H1 (cell line): ENCODE measurements around the gene GRM7. TPM values are rescaled to one million over a fixed set of nuclear protein-coding genes. Genes with fewer than 3 reads are reported as not detected.

Source experiments
- CTCF ChIA-PET: fragments of 300-600 bp; sonication (Branson Sonifier 250); formaldehyde crosslinking; loops from one replicate; lab custom pipeline; 2021; ENCODE audit not compliant: partially characterized antibody; lab: Charles Lee
- POLR2A ChIA-PET: fragments of 300-600 bp; sonication (Branson Sonifier 250); formaldehyde crosslinking; loops from one replicate; lab custom pipeline; 2021; ENCODE audit warnings: inconsistent platforms; ENCODE audit not compliant: partially characterized antibody; lab: Charles Lee
- DNase-seq, 2 experiments: peaks; one replicate each; pipeline versions ENCODE4 v3.0.0 to v3.0.0-alpha.2; 2010 to 2022; ENCODE audit warnings: low spot score in 2 of 2, low read depth in 1 of 2, mixed read lengths in 1 of 2
- FAIRE-seq: peaks from 2 replicates; lab custom pipeline; 2011; peaks lifted over from hg19 to GRCh38; lab: Jason Lieb, UNC
- H2AFZ ChIP-seq: 2 replicates; pipeline ENCODE4 v1.8.1; 2012; ENCODE audit warnings: low read length, inconsistent platforms
- H2AK5ac ChIP-seq: 2 replicates; pipeline ENCODE4 v1.6.1; 2013; ENCODE audit warnings: low read depth, low read length
- H2BK120ac ChIP-seq: replicated peaks from 2 replicates; pipeline ENCODE3; 2013; ENCODE audit warnings: low read depth, low read length, inconsistent platforms
- H2BK12ac ChIP-seq: 2 replicates; pipeline ENCODE4 v1.6.1; 2013; ENCODE audit warnings: low read depth, low read length
- H2BK15ac ChIP-seq: 2 replicates; pipeline ENCODE4 v1.6.1; 2013; ENCODE audit warnings: low read length
- H2BK20ac ChIP-seq: 2 replicates; pipeline ENCODE4 v1.6.1; 2013; ENCODE audit warnings: low read length
- H2BK5ac ChIP-seq: 2 replicates; pipeline ENCODE4 v1.6.1; 2013; ENCODE audit warnings: low read depth, low read length
- H3K14ac ChIP-seq: 2 replicates; pipeline ENCODE4 v1.6.1; 2013; ENCODE audit warnings: inconsistent platforms; ENCODE audit not compliant: insufficient read length
- H3K18ac ChIP-seq: 2 replicates; pipeline ENCODE4 v1.6.1; 2013; ENCODE audit warnings: low read length; ENCODE audit errors: extremely low read depth
- H3K23ac ChIP-seq: 2 replicates; pipeline ENCODE4 v1.6.1; 2013; ENCODE audit warnings: inconsistent platforms; ENCODE audit not compliant: insufficient read length
- H3K23me2 ChIP-seq: 2 replicates; pipeline ENCODE4 v1.6.1; 2013; ENCODE audit warnings: low read depth, low read length
- H3K27ac ChIP-seq: 2 replicates; pipeline ENCODE4 v1.6.1; 2011; ENCODE audit warnings: low read depth, low read length, inconsistent platforms
- H3K27me3 ChIP-seq, 4 experiments: replicated peaks in 1 of 4; 1 replicate in 1 of 4; 2 replicates in 3 of 4; pipeline versions ENCODE4 v1.6.1 to v1.8.1; 2011 to 2013; ENCODE audit warnings: low read length in 3 of 4, mild to moderate bottlenecking in 3 of 4, inconsistent platforms in 2 of 4, mixed read lengths in 2 of 4, moderate library complexity in 1 of 4; ENCODE audit not compliant: control insufficient read depth in 3 of 4, insufficient read depth in 3 of 4; ENCODE audit errors: extremely low read depth in 1 of 4
- H3K36me3 ChIP-seq, 4 experiments: 2 replicates each; pipeline versions ENCODE4 v1.6.1 to v1.8.1; 2011 to 2013; ENCODE audit warnings: mild to moderate bottlenecking in 4 of 4, low read length in 3 of 4, moderate library complexity in 2 of 4, control low read depth in 1 of 4, inconsistent platforms in 1 of 4; ENCODE audit not compliant: insufficient read depth in 4 of 4, control insufficient read depth in 2 of 4
- H3K4ac ChIP-seq: replicated peaks from 2 replicates; pipeline ENCODE3; 2013; ENCODE audit warnings: low read length, low read depth, mixed read lengths, inconsistent platforms; ENCODE audit not compliant: insufficient read length
- H3K4me1 ChIP-seq, 4 experiments: replicated peaks in 1 of 4; 1 replicate in 1 of 4; 2 replicates in 3 of 4; pipeline versions ENCODE4 v1.6.1 to v1.8.1; 2011 to 2013; ENCODE audit warnings: low read length in 3 of 4, inconsistent platforms in 2 of 4, mixed read lengths in 1 of 4; ENCODE audit not compliant: insufficient read depth in 4 of 4, control insufficient read depth in 3 of 4
- H3K4me2 ChIP-seq, 2 experiments: 2 replicates each; pipeline versions ENCODE4 v1.6.1 to v1.8.1; 2011 to 2013; ENCODE audit warnings: low read depth in 2 of 2, low read length in 2 of 2, control low read depth in 1 of 2, inconsistent platforms in 1 of 2, mild to moderate bottlenecking in 1 of 2; ENCODE audit not compliant: insufficient read depth in 1 of 2
- H3K4me3 ChIP-seq, 4 experiments: fragments of 200-600, 300-600 bp in 1 of 4; sonication (generic), shearing (Covaris generic), sonication (Bioruptor Twin) in 1 of 4; 2 replicates each; pipeline versions ENCODE4 v1.5.1 to v1.8.1; 2011 to 2016; ENCODE audit warnings: low read length in 4 of 4, low read depth in 3 of 4, control low read depth in 2 of 4, inconsistent platforms in 2 of 4, mild to moderate bottlenecking in 2 of 4, mixed read lengths in 1 of 4, moderate library complexity in 1 of 4; ENCODE audit not compliant: insufficient read depth in 2 of 4; ENCODE audit errors: extremely low read depth in 1 of 4
- H3K56ac ChIP-seq: replicated peaks from 2 replicates; pipeline ENCODE3; 2013; ENCODE audit warnings: low read depth, mild to moderate bottlenecking, mixed read lengths, low read length, inconsistent platforms; ENCODE audit not compliant: insufficient read length
- H3K79me1 ChIP-seq: 2 replicates; pipeline ENCODE4 v1.6.1; 2013; ENCODE audit warnings: low read depth, low read length, control low read depth
- H3K79me2 ChIP-seq, 2 experiments: 2 replicates each; pipeline versions ENCODE4 v1.6.1 to v1.8.1; 2012 to 2013; ENCODE audit warnings: low read length in 2 of 2, mild to moderate bottlenecking in 2 of 2, inconsistent platforms in 1 of 2; ENCODE audit not compliant: insufficient read depth in 2 of 2, control insufficient read depth in 1 of 2
- H3K9ac ChIP-seq, 4 experiments: replicated peaks in 1 of 4; 1 replicate in 1 of 4; 2 replicates in 3 of 4; pipeline versions ENCODE4 v1.6.1 to v1.8.1; 2011 to 2013; ENCODE audit warnings: low read depth in 3 of 4, low read length in 3 of 4, control low read depth in 2 of 4, mild to moderate bottlenecking in 2 of 4, moderate library complexity in 2 of 4, inconsistent platforms in 1 of 4; ENCODE audit errors: extremely low read depth in 1 of 4
- H3K9me3 ChIP-seq, 2 experiments: 2 replicates each; pipeline versions ENCODE4 v1.6.1 to v1.8.1; 2012 to 2013; ENCODE audit warnings: mild to moderate bottlenecking in 2 of 2, moderate library complexity in 2 of 2, control low read depth in 1 of 2, inconsistent platforms in 1 of 2, low read depth in 1 of 2, low read length in 1 of 2, mixed read lengths in 1 of 2; ENCODE audit not compliant: insufficient read depth in 2 of 2
- H4K20me1 ChIP-seq, 2 experiments: replicated peaks in 1 of 2; 2 replicates each; pipeline versions ENCODE3 to v1.8.1; 2011 to 2013; ENCODE audit warnings: inconsistent platforms in 2 of 2, low read length in 2 of 2, mild to moderate bottlenecking in 1 of 2; ENCODE audit not compliant: insufficient read depth in 2 of 2, control insufficient read depth in 1 of 2
- H4K5ac ChIP-seq: 2 replicates; pipeline ENCODE4 v1.6.1; 2013; ENCODE audit warnings: low read length, low read depth, mixed read lengths, inconsistent platforms; ENCODE audit not compliant: insufficient read length
- H4K8ac ChIP-seq: 2 replicates; pipeline ENCODE4 v1.8.0; 2013; ENCODE audit warnings: mild to moderate bottlenecking, moderate library complexity, low read length, inconsistent platforms; ENCODE audit not compliant: insufficient read depth; ENCODE audit errors: extremely low read depth
- H4K91ac ChIP-seq: replicated peaks from 2 replicates; pipeline ENCODE3; 2013; ENCODE audit warnings: low read length, mixed read lengths, inconsistent platforms; ENCODE audit not compliant: insufficient read length
- CHD2 ChIP-seq: IDR thresholded peaks from 2 replicates; pipeline ENCODE4 v1.6.1; 2012; ENCODE audit warnings: low read length, improper control_type of control experiment
- JUND ChIP-seq: IDR thresholded peaks from 2 replicates; pipeline ENCODE4 v1.6.1; 2011; ENCODE audit warnings: mild to moderate bottlenecking, improper control_type of control experiment, low read length
- RAD21 ChIP-seq, 2 experiments: IDR thresholded peaks in 1 of 2; conservative IDR thresholded peaks in 1 of 2; 2 replicates each; pipeline ENCODE4 v1.6.1; 2011; ENCODE audit warnings: low read depth in 2 of 2, low read length in 2 of 2, improper control_type of control experiment in 1 of 2, inconsistent platforms in 1 of 2, mild to moderate bottlenecking in 1 of 2, moderate library complexity in 1 of 2
- SUZ12 ChIP-seq: fragments of 200-600 bp; sonication (generic); IDR thresholded peaks from 2 replicates; pipeline ENCODE4 v1.6.1; 2012; ENCODE audit warnings: mild to moderate bottlenecking, inconsistent platforms, low read length, moderate library complexity, mixed read lengths
- WGBS, 2 experiments: shearing (Covaris generic) in 1 of 2; methylation state at CpG; one replicate each; pipeline versions ENCODE4 v1.1.6 to v1.1.7; 2013 to 2015; ENCODE audit warnings: low lambda C conversion rate in 2 of 2, mixed read lengths in 2 of 2, inconsistent platforms in 1 of 2, low coverage in 1 of 2, missing lambda C conversion rate in 1 of 2; ENCODE audit not compliant: insufficient replicate concordance in 2 of 2, insufficient coverage in 1 of 2, insufficient read length in 1 of 2; ENCODE audit errors: extremely low coverage in 1 of 2, missing lambda C conversion rate in 1 of 2; 5-methylcytosine and 5-hydroxymethylcytosine counted together
- polyA plus RNA-seq, 7 experiments: library from polyadenylated mRNA; depleted of rRNA in 3 of 7; stranded (reverse) in 5 of 7; unstranded in 2 of 7; fragments of >200 nt in 5 of 7; fragments of 200-250 nt in 2 of 7; gene quantifications; 1 replicate in 5 of 7; 2 replicates in 1 of 7; 4 replicates in 1 of 7; pipeline versions ENCODE4 v1.2.1 to v1.2.3, GENCODE V29; 2011 to 2013; ENCODE audit warnings: missing spikeins in 2 of 7, mixed read lengths in 2 of 7
- total RNA-seq: library from RNA; stranded (reverse); fragmentation: NEBNext Ultra II Directional; extraction: Animal tissue kit (Norgen Biotek cat#: 25700); gene quantifications from 2 replicates; pipeline ENCODE4 v1.2.1, GENCODE V29; 2021

The GRM7 gene
- total and polyA plus RNA-seq, 2 of the 8 experiments (the other 6 are each of a cell fraction or from before 2014, with no cell fraction given) = 0.17 to 0.24 TPM

GRCh38 chr3:6935970-6936369 lies 75.1 kb downstream of the GRM7 start:
- no peaks in the 10 kb centered on the region for H4K20me1 ChIP-seq
- TF ChIP-seq SUZ12 (no peak), JUND (no peak), CHD2 (no peak), RAD21 (IDR thresholded peaks at IDR 0.05 in 1 of 2, conservative IDR thresholded peaks at IDR 0.05 in 1 of 2; ENCODE audit: low read depth in 2 of 2, low read length in 2 of 2) (peak in 1 of 2 experiments; percentile 17; a peak in 1 of 4 replicates)
- CTCF ChIA-PET = interaction anchor here (0.7 to 1.0 kb wide), 4 partner anchors 56 to 438 kb away, joined by 3 to 4 read pairs (median 3); no protein-coding TSS in a partner anchor

More at GRCh38 chr3:6935970-6936369, 75.1 kb downstream of the GRM7 start:
- H3K4me3 ChIP-seq = no peak overlapping the region
- no peak for FAIRE-seq
- POLR2A ChIA-PET = no interaction called here
- no peaks in the 10 kb centered on the region for H3K36me3 ChIP-seq
- no peaks in the 10 kb centered on the region for H3K79me2 ChIP-seq
- H3K4me1 ChIP-seq = no peaks in the 10 kb centered on the region
- H3K23ac ChIP-seq = no peak overlapping the region
- no peaks in the 10 kb centered on the region for H3K79me1 ChIP-seq
- DNase-seq = no peak
- H3K9me3 ChIP-seq = no peaks in the 10 kb centered on the region
- no peak overlapping the region for H3K27ac ChIP-seq
- H3K9ac ChIP-seq = no peak overlapping the region
- H2AK5ac ChIP-seq = no peak overlapping the region
- H3K56ac ChIP-seq = no peak overlapping the region
- no peak overlapping the region for H2BK12ac ChIP-seq
- no peak overlapping the region for H2BK120ac ChIP-seq
- no peaks in the 10 kb centered on the region for H3K27me3 ChIP-seq
- no peak overlapping the region for H3K4ac ChIP-seq
- no peak overlapping the region for H2BK20ac ChIP-seq
- H4K5ac ChIP-seq = no peak overlapping the region
- H3K18ac ChIP-seq = no peak overlapping the region
- no peak overlapping the region for H2BK15ac ChIP-seq
- no peaks in the 10 kb centered on the region for H3K23me2 ChIP-seq
- no peak overlapping the region for H2BK5ac ChIP-seq
- no peak overlapping the region for H3K14ac ChIP-seq
- no peak overlapping the region for H4K91ac ChIP-seq
- WGBS, 2 experiments = 90% methylated on average over 2 of the region's 2 CpGs; no CpG with 5 or more reads in 1 of the 2 experiments
- H3K4me2 ChIP-seq = no peak overlapping the region
- H4K8ac ChIP-seq = peak overlapping the region; percentile 65; the same call in 1 of the 2 replicates
- H2AFZ ChIP-seq = no peak overlapping the region
